ENCODE results near the gene ROBO4. TPM values are rescaled to one million over a fixed set of nuclear protein-coding genes. Genes with fewer than 3 reads are reported as not detected.

Gene ROBO4
- total and polyA plus RNA-seq, 2 donors (not counting 1 experiment from before 2014, with no cell fraction given): not detected

DNA sequence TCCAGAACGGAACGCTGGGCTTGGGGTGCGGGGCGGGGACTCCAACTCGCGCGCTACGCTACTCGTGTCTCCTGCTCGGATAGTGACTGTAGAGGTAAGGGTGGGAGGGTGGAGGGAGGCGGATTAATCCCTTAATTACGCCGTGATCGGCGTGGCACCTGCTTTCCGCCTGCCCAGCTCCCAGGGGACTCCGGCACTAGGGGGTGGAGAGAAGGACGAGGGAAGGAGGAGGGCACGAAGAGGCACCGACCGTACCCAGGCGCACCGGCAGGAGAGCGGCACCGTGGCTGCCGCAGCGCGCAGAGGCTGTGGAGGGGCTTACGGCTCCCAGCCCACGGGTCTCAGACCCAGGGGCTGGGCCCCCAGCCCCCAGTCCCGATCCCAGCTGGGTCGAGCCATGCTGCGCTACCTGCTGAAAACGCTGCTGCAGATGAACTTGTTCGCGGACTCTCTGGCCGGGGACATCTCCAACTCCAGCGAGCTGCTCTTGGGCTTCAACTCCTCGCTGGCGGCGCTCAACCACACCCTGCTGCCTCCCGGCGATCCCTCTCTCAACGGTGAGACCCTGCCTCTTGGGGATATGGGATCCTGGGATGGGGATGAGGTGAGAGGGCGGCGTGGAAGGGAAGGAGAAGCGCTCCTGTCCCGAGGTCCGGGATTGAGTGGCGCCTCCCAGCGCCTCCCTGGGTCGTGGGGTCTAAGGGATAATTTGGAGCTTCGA is 32.3 kb downstream of the ROBO4 start, which contains the start of gene ROBO3:
TSS of gene ROBO3 (plus strand) at position 252 of the 721 bp plus-strand sequence. CDS start at position 398, 146 bp downstream.
- ATAC-seq (ENCODE audit: low read depth): no peak
- Histone ChIP-seq H3K36me3 (replicated peaks in 1 of 2; ENCODE audit: control extremely low read depth in 1 of 2, control insufficient read depth in 1 of 2, extremely low read depth in 1 of 2, insufficient read depth in 2 of 2, low read length in 1 of 2) (no peaks in the 10 kb centered on the region), H3K27ac (ENCODE audit: low read length in 2 of 2) (no peak within 1 kb of the TSS), H3K4me3 (ENCODE audit: control extremely low read depth in 1 of 5, extremely low read depth in 1 of 5, insufficient read depth in 1 of 5, low read depth in 2 of 5, low read length in 4 of 5) (peak within 1 kb of the TSS in 2 of 5 experiments; percentile 11 to 20), H3K27me3 (replicated peaks in 1 of 4; ENCODE audit: control extremely low read depth in 1 of 4, control insufficient read depth in 3 of 4, insufficient read depth in 4 of 4, low read length in 3 of 4) (peaks cover 0 to 96% (median 70%) of the 10 kb centered on the region in 4 experiments), H3K79me2 (ENCODE audit: control insufficient read depth, insufficient read depth, low read length) (no peaks in the 10 kb centered on the region), H2AFZ (ENCODE audit: insufficient read depth, low read depth, low read length, poor library complexity, severe bottlenecking) (peak within 1 kb of the TSS; percentile 30), H3K4me2 (replicated peaks; ENCODE audit: low read depth, low read length, poor library complexity, severe bottlenecking) (peak within 1 kb of the TSS; percentile 59), H3K9me3 (ENCODE audit: control extremely low read depth in 1 of 3, control insufficient read depth in 2 of 3, insufficient read depth in 1 of 3, low read length in 2 of 3) (peaks cover 0 to 42% (median 2%) of the 10 kb centered on the region in 3 donors), H4K20me1 (ENCODE audit: control insufficient read depth, insufficient read depth, low read length, poor library complexity, severe bottlenecking) (no peaks in the 10 kb centered on the region), H3K9ac (ENCODE audit: low read length) (no peak within 1 kb of the TSS), H3K4me1 (ENCODE audit: control insufficient read depth in 2 of 2, insufficient read depth in 2 of 2, low read length in 2 of 2) (peaks cover 39 to 50% of the 10 kb centered on the region in 2 donors)
- Mint-ChIP-seq H3K27ac (no peak within 1 kb of the TSS), H3K27me3 (peaks cover 82% of the 10 kb centered on the region), H3K4me1 (peaks cover 23% of the 10 kb centered on the region), H3K4me3 (peak within 1 kb of the TSS; percentile 37), H3K9me3 (ENCODE audit: insufficient read depth) (no peaks in the 10 kb centered on the region)
- ChIA-PET CTCF (interaction anchor here (0.8 to 3.0 kb wide), 5 partner anchors 11 to 221 kb away, joined by 5 to 15 read pairs (median 7); partner anchors contain the start of gene SIAE), POLR2A (no interaction called here)
- TF ChIP-seq EZH2 (IDR thresholded peaks at IDR 0.05; ENCODE audit: borderline replicate concordance, insufficient read depth, low read depth, low read length, poor library complexity, severe bottlenecking): no peak
- TF ChIP-seq CTCF (IDR thresholded peaks at IDR 0.05): no peak
- peak; percentile 39 for DNase-seq
- 8% methylated on average over 51 of the region's 53 CpGs for WGBS (ENCODE audit: insufficient coverage)
- intact Hi-C loops (cut with micrococcal nuclease): loop anchor here (5.0 kb wide), 1 partner anchor 63 kb away; the partner anchor contains the start of gene MSANTD2

- intact Hi-C loops (cut with micrococcal nuclease): loop anchor here (5.0 kb wide), 1 partner anchor 63 kb away; the partner anchor contains the start of gene MSANTD2
- Histone ChIP-seq H3K9me3 (ENCODE audit: control extremely low read depth in 1 of 3, control insufficient read depth in 2 of 3, insufficient read depth in 1 of 3, low read length in 2 of 3) (peaks cover 0 to 42% (median 2%) of the 10 kb centered on the region in 3 donors), H3K27ac (ENCODE audit: low read length in 2 of 2) (no peak overlapping the region), H3K4me2 (replicated peaks; ENCODE audit: low read depth, low read length, poor library complexity, severe bottlenecking) (no peak overlapping the region), H4K20me1 (ENCODE audit: control insufficient read depth, insufficient read depth, low read length, poor library complexity, severe bottlenecking) (no peaks in the 10 kb centered on the region), H2AFZ (ENCODE audit: insufficient read depth, low read depth, low read length, poor library complexity, severe bottlenecking) (no peak overlapping the region), H3K9ac (ENCODE audit: low read length) (no peak overlapping the region), H3K36me3 (replicated peaks in 1 of 2; ENCODE audit: control extremely low read depth in 1 of 2, control insufficient read depth in 1 of 2, extremely low read depth in 1 of 2, insufficient read depth in 2 of 2, low read length in 1 of 2) (no peaks in the 10 kb centered on the region), H3K79me2 (ENCODE audit: control insufficient read depth, insufficient read depth, low read length) (no peaks in the 10 kb centered on the region), H3K27me3 (replicated peaks in 1 of 4; ENCODE audit: control extremely low read depth in 1 of 4, control insufficient read depth in 3 of 4, insufficient read depth in 4 of 4, low read length in 3 of 4) (peaks cover 0 to 92% (median 68%) of the 10 kb centered on the region in 4 experiments), H3K4me3 (ENCODE audit: control extremely low read depth in 1 of 5, extremely low read depth in 1 of 5, insufficient read depth in 1 of 5, low read depth in 2 of 5, low read length in 4 of 5) (no peak overlapping the region), H3K4me1 (ENCODE audit: control insufficient read depth in 2 of 2, insufficient read depth in 2 of 2, low read length in 2 of 2) (peaks cover 39 to 50% of the 10 kb centered on the region in 2 donors)
- Mint-ChIP-seq H3K27ac (no peak overlapping the region), H3K4me3 (no peak overlapping the region), H3K4me1 (peaks cover 23% of the 10 kb centered on the region), H3K9me3 (ENCODE audit: insufficient read depth) (no peaks in the 10 kb centered on the region), H3K27me3 (peaks cover 80% of the 10 kb centered on the region)
- ChIA-PET CTCF (interaction anchor here (3.0 kb wide), 1 partner anchor 11 kb away, joined by 15 read pairs; no protein-coding TSS in a partner anchor), POLR2A (no interaction called here)
- ATAC-seq (ENCODE audit: low read depth): no peak
- DNase-seq: no peak
- WGBS (ENCODE audit: insufficient coverage): 8% methylated on average over 7 of the region's 9 CpGs
- TF ChIP-seq EZH2 (IDR thresholded peaks at IDR 0.05; ENCODE audit: borderline replicate concordance, insufficient read depth, low read depth, low read length, poor library complexity, severe bottlenecking) (no peak), CTCF (IDR thresholded peaks at IDR 0.05) (no peak)
Observed at GRCh38 chr11:124864892-124865180, 32.8 kb downstream of the ROBO4 start.
